ENCODE data around the gene ARRDC3. TPM values are rescaled to one million over a fixed set of nuclear protein-coding genes. Genes with fewer than 3 reads are reported as not detected.

The ARRDC3 gene
- 130 and 141 TPM in 2 replicates for total RNA-seq

DNA sequence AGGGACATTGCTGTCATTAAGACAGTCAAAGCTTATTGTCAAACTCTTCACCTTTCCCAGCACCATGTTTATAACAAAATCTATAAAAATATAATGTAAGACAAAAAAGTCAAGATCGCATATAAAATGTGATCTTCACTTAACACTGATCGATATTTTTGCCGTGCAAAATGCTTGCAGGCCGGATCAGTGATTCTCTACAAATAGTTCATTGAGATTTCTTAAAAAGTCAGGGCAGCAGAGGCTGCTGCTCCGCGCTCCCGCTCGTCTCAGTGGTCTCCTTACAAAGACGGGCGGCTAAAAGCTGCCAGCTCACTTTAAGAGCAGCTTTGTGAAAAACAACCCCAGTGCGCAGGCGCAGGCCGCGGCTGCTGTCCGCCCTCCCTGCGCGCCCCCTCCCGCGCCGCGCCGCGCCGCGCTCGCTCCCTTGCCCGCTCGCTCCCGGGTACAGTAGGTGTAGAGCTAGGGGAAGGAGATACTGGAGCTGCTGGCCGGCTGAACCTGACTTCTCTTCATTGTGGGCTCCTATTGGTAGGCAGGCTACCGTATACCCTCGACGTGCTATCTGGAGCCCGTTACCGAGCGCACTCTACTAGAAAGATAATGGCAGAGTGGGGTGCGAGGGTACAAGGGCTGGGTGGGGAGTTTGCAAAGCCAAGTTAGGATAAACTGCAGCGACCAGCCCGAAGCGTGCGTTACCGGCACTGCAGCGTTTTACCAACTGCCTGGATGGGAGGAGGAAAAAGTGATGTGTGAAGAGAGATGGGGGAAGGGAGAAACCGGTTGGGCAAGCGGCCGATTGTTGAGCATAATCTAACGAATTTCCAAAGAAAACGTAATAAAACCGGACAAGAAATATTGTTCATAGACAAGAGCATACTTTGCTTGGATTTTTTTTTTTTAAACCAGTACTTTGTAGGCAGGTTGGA lies at the start of gene ARRDC3:
Gene ARRDC3, minus strand, starts transcription at position 291 of the 929 bp plus-strand sequence. Its CDS starts 225 bp downstream, at position 66.

